ENCODE measurements around the gene WDR20. TPM values are rescaled to one million over a fixed set of nuclear protein-coding genes. Genes with fewer than 3 reads are reported as not detected.

Gene WDR20
- total and polyA plus RNA-seq, 10 of the 15 experiments (the other 5 are each of a cell fraction or from before 2014, with no cell fraction given) = 9.1 to 25.9 (median 18.4) TPM

GRCh38 chr14:102162487-102162886 lies 22.8 kb downstream of the WDR20 start (continued):
- TF ChIP-seq JUND (IDR thresholded peaks at IDR 0.05; ENCODE audit: low read depth, low read length) = no peak

GRCh38 chr14:102164241-102164641 lies 24.5 kb downstream of the WDR20 start:
- SMC1A ChIA-PET (ENCODE audit: uncharacterized antibody, unreplicated experiment) = interaction anchor here (1.3 kb wide), 1 partner anchor 13 kb away, joined by 5 read pairs; no protein-coding TSS in a partner anchor

More at GRCh38 chr14:102164241-102164641, 24.5 kb downstream of the WDR20 start:
- DNase-seq (ENCODE audit: low read depth, low spot score) = no peak
- no peak for ATAC-seq
- ChIA-PET POLR2A (interaction anchor here (0.6 to 1.4 kb wide), 2 partner anchors 17 to 20 kb away, joined by 3 to 6 read pairs; no protein-coding TSS in a partner anchor), CTCF (interaction anchor here (0.5 to 1.2 kb wide), 5 partner anchors 19 to 457 kb away, joined by 3 read pairs; no protein-coding TSS in a partner anchor), RAD21 (ENCODE audit: unreplicated experiment) (no interaction called here)
- Histone ChIP-seq H4K20me1 (ENCODE audit: control insufficient read depth, insufficient read depth) (no peaks in the 10 kb centered on the region), H3K9me3 (replicated peaks; ENCODE audit: control insufficient read depth, insufficient read depth, low read length) (no peaks in the 10 kb centered on the region), H3K9ac (ENCODE audit: control insufficient read depth, insufficient read depth, low read length) (no peak overlapping the region), H3K4me3 (no peak overlapping the region), H3K4me2 (ENCODE audit: control insufficient read depth, insufficient read depth) (no peak overlapping the region), H3K79me2 (ENCODE audit: control insufficient read depth, insufficient read depth, low read length) (peaks cover 28% of the 10 kb centered on the region), H3K27me3 (replicated peaks in 1 of 2; ENCODE audit: control insufficient read depth in 2 of 2, insufficient read depth in 2 of 2, low read length in 1 of 2) (no peaks in the 10 kb centered on the region), H3K36me3 (ENCODE audit: control insufficient read depth in 2 of 2, insufficient read depth in 2 of 2, low read length in 1 of 2) (peaks cover 0 to 7% of the 10 kb centered on the region in 2 experiments), H3K27ac (ENCODE audit: control insufficient read depth, insufficient read depth) (no peak overlapping the region), H3K4me1 (ENCODE audit: control insufficient read depth, insufficient read depth, low read length) (no peaks in the 10 kb centered on the region), H2AFZ (ENCODE audit: control insufficient read depth, low read depth, low read length) (no peak overlapping the region)
- in situ Hi-C loops (cut with MboI) = no loop called here
- WGBS (ENCODE audit: insufficient coverage, insufficient replicate concordance, low lambda C conversion rate, missing lambda C conversion rate) = 91% methylated on average over 4 of the region's 4 CpGs
- intact Hi-C loops (cut with micrococcal nuclease; ENCODE audit: unreplicated experiment) = no loop called here
- BruUV-seq (replicated peaks) = no TSS peak
- FAIRE-seq = no peak
- TF ChIP-seq PML (IDR thresholded peaks at IDR 0.05; ENCODE audit: low read length) (no peak), RFX5 (IDR thresholded peaks at IDR 0.05; ENCODE audit: low read depth, low read length) (peak; percentile 86), MTA2 (IDR thresholded peaks at IDR 0.05; ENCODE audit: low read depth) (no peak), SUPT20H (IDR thresholded peaks at IDR 0.05; ENCODE audit: borderline replicate concordance, control insufficient read depth, low read depth, low read length) (no peak), NR2C1 (IDR thresholded peaks at IDR 0.05) (no peak), CREM (IDR thresholded peaks at IDR 0.05; ENCODE audit: low read depth) (no peak), RCOR1 (conservative IDR thresholded peaks at IDR 0.05; ENCODE audit: low read depth, low read length) (no peak), CREB1 (IDR thresholded peaks at IDR 0.05; ENCODE audit: low read depth) (peak; percentile 61; the same call in 1 of the 2 replicates), EED (IDR thresholded peaks at IDR 0.05; ENCODE audit: low read depth) (no peak), ZNF687 (IDR thresholded peaks at IDR 0.05) (no peak), BRCA1 (IDR thresholded peaks at IDR 0.05; ENCODE audit: low read depth, low read length) (no peak)
- TF ChIP-seq, protein P1, sequence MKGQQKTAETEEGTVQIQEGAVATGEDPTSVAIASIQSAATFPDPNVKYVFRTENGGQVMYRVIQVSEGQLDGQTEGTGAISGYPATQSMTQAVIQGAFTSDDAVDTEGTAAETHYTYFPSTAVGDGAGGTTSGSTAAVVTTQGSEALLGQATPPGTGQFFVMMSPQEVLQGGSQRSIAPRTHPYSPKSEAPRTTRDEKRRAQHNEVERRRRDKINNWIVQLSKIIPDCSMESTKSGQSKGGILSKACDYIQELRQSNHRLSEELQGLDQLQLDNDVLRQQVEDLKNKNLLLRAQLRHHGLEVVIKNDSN (IDR thresholded peaks at IDR 0.05; ENCODE audit: borderline replicate concordance, extremely low read length, insufficient read depth, low read depth, low read length) = peak; percentile 4
- TF ChIP-seq, protein P2, sequence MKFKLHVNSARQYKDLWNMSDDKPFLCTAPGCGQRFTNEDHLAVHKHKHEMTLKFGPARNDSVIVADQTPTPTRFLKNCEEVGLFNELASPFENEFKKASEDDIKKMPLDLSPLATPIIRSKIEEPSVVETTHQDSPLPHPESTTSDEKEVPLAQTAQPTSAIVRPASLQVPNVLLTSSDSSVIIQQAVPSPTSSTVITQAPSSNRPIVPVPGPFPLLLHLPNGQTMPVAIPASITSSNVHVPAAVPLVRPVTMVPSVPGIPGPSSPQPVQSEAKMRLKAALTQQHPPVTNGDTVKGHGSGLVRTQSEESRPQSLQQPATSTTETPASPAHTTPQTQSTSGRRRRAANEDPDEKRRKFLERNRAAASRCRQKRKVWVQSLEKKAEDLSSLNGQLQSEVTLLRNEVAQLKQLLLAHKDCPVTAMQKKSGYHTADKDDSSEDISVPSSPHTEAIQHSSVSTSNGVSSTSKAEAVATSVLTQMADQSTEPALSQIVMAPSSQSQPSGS (IDR thresholded peaks at IDR 0.05; ENCODE audit: low read length) = no peak

Measured in GM12878 (cell line).